ENCODE measurements around the gene GPR158.

- TF ChIP-seq CTCF (IDR thresholded peaks at IDR 0.05): no peak
- TF ChIP-seq POLR2A (IDR thresholded peaks at IDR 0.05): no peak
Observed at GRCh38 chr10:25174461-25175230, at the start of gene GPR158.
